Frontal cortex (tissue), 4 donors: ENCODE data around the gene MAP3K20. TPM values are rescaled to one million over a fixed set of nuclear protein-coding genes. Genes with fewer than 3 reads are reported as not detected.

ENCODE experiments used
- DNase-seq, 2 donors: peaks; one replicate each; pipeline ENCODE4 v3.0.0; 2012; ENCODE audit warnings: low spot score in 2 of 2
- FAIRE-seq: peaks from 2 replicates; lab custom pipeline; 2012; peaks lifted over from hg19 to GRCh38; lab: Jason Lieb, UNC
- total RNA-seq: library from RNA; depleted of rRNA; stranded (reverse); fragments of >200 nt; gene quantifications from one replicate; pipeline ENCODE4 v1.2.3, GENCODE V29; 2014
- donor health status: control.
- donor health status: control.
- donor health status: control.

Gene MAP3K20
- total RNA-seq, 1 donor from 2014 or later = 9.4 TPM

GRCh38 chr2:173218326-173219056 is 142.8 kb downstream of the MAP3K20 start:
- DNase-seq = no peak
- FAIRE-seq = no peak

GRCh38 chr2:173221132-173221695 is 145.6 kb downstream of the MAP3K20 start:
- DNase-seq = no peak
- FAIRE-seq = no peak

GRCh38 chr2:173221937-173222594 is 146.4 kb downstream of the MAP3K20 start:
- DNase-seq = no peak
- FAIRE-seq = no peak

- FAIRE-seq = no peak
- no peak for DNase-seq
Measured at GRCh38 chr2:173223871-173224270, 148.2 kb downstream of the MAP3K20 start.

- DNase-seq (no peak), FAIRE-seq (no peak)
Measured at GRCh38 chr2:173226899-173227698, 151.5 kb downstream of the MAP3K20 start.

- no peak for FAIRE-seq
- DNase-seq = no peak
Measured at GRCh38 chr2:173229086-173229485, 153.4 kb downstream of the MAP3K20 start.

GRCh38 chr2:173230181-173230580 is 154.5 kb downstream of the MAP3K20 start:
- DNase-seq = no peak
- FAIRE-seq = no peak

- DNase-seq = no peak
Measured at GRCh38 chr2:173231042-173231441, 155.4 kb downstream of the MAP3K20 start.

GRCh38 chr2:173231465-173231864 is 155.8 kb downstream of the MAP3K20 start:
- FAIRE-seq (no peak), DNase-seq (no peak)

More at GRCh38 chr2:173231042-173231441, 155.4 kb downstream of the MAP3K20 start:
- FAIRE-seq = no peak

GRCh38 chr2:173232956-173233744 is 157.5 kb downstream of the MAP3K20 start:
- no peak for DNase-seq

GRCh38 chr2:173235947-173236803 is 160.5 kb downstream of the MAP3K20 start:
- FAIRE-seq (no peak), DNase-seq (no peak)

More at GRCh38 chr2:173232956-173233744, 157.5 kb downstream of the MAP3K20 start:
- no peak for FAIRE-seq

GRCh38 chr2:173238385-173238784 is 162.7 kb downstream of the MAP3K20 start:
- DNase-seq (no peak), FAIRE-seq (no peak)

- no peak for FAIRE-seq
Measured at GRCh38 chr2:173238831-173239230, 163.2 kb downstream of the MAP3K20 start.

GRCh38 chr2:173239644-173240043 is 164.0 kb downstream of the MAP3K20 start:
- no peak for DNase-seq
- no peak for FAIRE-seq

More at GRCh38 chr2:173238831-173239230, 163.2 kb downstream of the MAP3K20 start:
- DNase-seq = no peak

GRCh38 chr2:173240083-173240482 is 164.4 kb downstream of the MAP3K20 start:
- DNase-seq = no peak
- no peak for FAIRE-seq

GRCh38 chr2:173241643-173242042 is 166.0 kb downstream of the MAP3K20 start:
- DNase-seq = no peak
- no peak for FAIRE-seq

GRCh38 chr2:173247156-173247555 is 171.5 kb downstream of the MAP3K20 start:
- DNase-seq = no peak
- no peak for FAIRE-seq

- no peak for DNase-seq
- FAIRE-seq = no peak
Measured at GRCh38 chr2:173248381-173248780, 172.7 kb downstream of the MAP3K20 start.
